Activated CD8-positive, alpha-beta memory T cell treated with anti-CD3 and anti-CD28 coated beads for 48 hours (primary cell): ENCODE measurements around the gene USP8.

ENCODE experiments used
- DNase-seq, 3 experiments: peaks; one replicate each; pipeline ENCODE4 v3.0.0-alpha.2; 2020; ENCODE audit warnings: low read depth in 2 of 3, low spot score in 2 of 3

The USP8 gene

GRCh38 chr15:50531766-50532165 is 107.6 kb downstream of the USP8 start:
- peak in 1 of 3 experiments; percentile 2 for DNase-seq

GRCh38 chr15:50542887-50543210 is 118.6 kb downstream of the USP8 start:
- no peak for DNase-seq

GRCh38 chr15:50543556-50543955 is 119.4 kb downstream of the USP8 start:
- DNase-seq, result no peak

- no peak for DNase-seq
Observed at GRCh38 chr15:50544368-50544767, 120.2 kb downstream of the USP8 start.

GRCh38 chr15:50546566-50546965 is 122.4 kb downstream of the USP8 start, which contains the start of gene USP50:
Gene USP50 (minus strand): TSS chr15:50546666. CDS start chr15:50546525, 141 bp downstream.
- no peak for DNase-seq

GRCh38 chr15:50549326-50549725 is 125.1 kb downstream of the USP8 start:
- no peak for DNase-seq

- no peak for DNase-seq
Observed at GRCh38 chr15:50552238-50552637, 128.0 kb downstream of the USP8 start.

- no peak for DNase-seq
Observed at GRCh38 chr15:50556642-50557371, 132.6 kb downstream of the USP8 start.

GRCh38 chr15:50558012-50558411 is 133.8 kb downstream of the USP8 start:
- DNase-seq, result no peak

- no peak for DNase-seq
Observed at GRCh38 chr15:50562735-50563640, 138.8 kb downstream of the USP8 start.

- DNase-seq, result no peak
Observed at GRCh38 chr15:50563756-50564155, 139.6 kb downstream of the USP8 start.
